Measurements from ENCODE around the gene THADA. TPM values are rescaled to one million over a fixed set of nuclear protein-coding genes. Genes with fewer than 3 reads are reported as not detected.

The THADA gene
- total RNA-seq, 3 donors from 2014 or later (not counting 1 experiment from before 2014, with no cell fraction given), result 34.1 to 35.7 (median 35.3) TPM

GRCh38 chr2:43207553-43208300 is 388.1 kb downstream of the THADA start:
- intact Hi-C loops (cut with micrococcal nuclease), result no loop called here
- no peaks in the 10 kb centered on the region for H3K27me3 ChIP-seq (ENCODE audit: control insufficient read depth, insufficient read depth, low read length)
- peak in 1 of 3 donors; percentile 29 for ATAC-seq
- no peak overlapping the region for H3K4me3 ChIP-seq (ENCODE audit: low read length)
- DNase-seq, result no peak
- no peaks in the 10 kb centered on the region for H3K36me3 ChIP-seq (ENCODE audit: control insufficient read depth, insufficient read depth, low read length)
- WGBS (ENCODE audit: insufficient coverage), result 84% methylated on average over 8 of the region's 9 CpGs
- H3K36me3 Mint-ChIP-seq, result no peaks in the 10 kb centered on the region
- H3K4me3 Mint-ChIP-seq, result no peak overlapping the region
- no peak overlapping the region for H3K27ac ChIP-seq (ENCODE audit: low read length)
- TF ChIP-seq CTCF (IDR thresholded peaks at IDR 0.05), result no peak
- no peaks in the 10 kb centered on the region for H3K9me3 Mint-ChIP-seq
- peaks cover 22 to 33% of the 10 kb centered on the region in 2 donors for H3K4me1 Mint-ChIP-seq
- H3K27ac Mint-ChIP-seq, result no peak overlapping the region
- H3K27me3 Mint-ChIP-seq (ENCODE audit: low read depth in 2 of 2), result no peaks in the 10 kb centered on the region
- no peaks in the 10 kb centered on the region for H3K9me3 ChIP-seq (ENCODE audit: control insufficient read depth, insufficient read depth, low read length)
- H3K4me1 ChIP-seq (ENCODE audit: control insufficient read depth, insufficient read depth, low read length), result peaks cover 40% of the 10 kb centered on the region

GRCh38 chr2:43206602-43207001 is 389.2 kb downstream of the THADA start:
- ATAC-seq, result no peak
- Mint-ChIP-seq H3K27me3 (ENCODE audit: low read depth in 2 of 2) (no peaks in the 10 kb centered on the region), H3K27ac (no peak overlapping the region), H3K36me3 (no peaks in the 10 kb centered on the region), H3K4me1 (peaks cover 21 to 26% of the 10 kb centered on the region in 2 donors), H3K9me3 (no peaks in the 10 kb centered on the region), H3K4me3 (no peak overlapping the region)
- H3K4me1 ChIP-seq (ENCODE audit: control insufficient read depth, insufficient read depth, low read length), result peaks cover 31% of the 10 kb centered on the region
- H3K36me3 ChIP-seq (ENCODE audit: control insufficient read depth, insufficient read depth, low read length), result no peaks in the 10 kb centered on the region
- no peaks in the 10 kb centered on the region for H3K27me3 ChIP-seq (ENCODE audit: control insufficient read depth, insufficient read depth, low read length)
- H3K9me3 ChIP-seq (ENCODE audit: control insufficient read depth, insufficient read depth, low read length), result no peaks in the 10 kb centered on the region
- no peak overlapping the region for H3K4me3 ChIP-seq (ENCODE audit: low read length)
- WGBS (ENCODE audit: insufficient coverage), result 94% methylated on average over 7 of the region's 7 CpGs
- DNase-seq, result no peak
- no peak for TF ChIP-seq CTCF (IDR thresholded peaks at IDR 0.05)
- H3K27ac ChIP-seq (ENCODE audit: low read length), result no peak overlapping the region
- intact Hi-C loops (cut with micrococcal nuclease), result no loop called here

- TF ChIP-seq CTCF (IDR thresholded peaks at IDR 0.05), result no peak
- Mint-ChIP-seq H3K4me3 (no peak overlapping the region), H3K27ac (no peak overlapping the region), H3K27me3 (ENCODE audit: low read depth in 2 of 2) (no peaks in the 10 kb centered on the region), H3K4me1 (peaks cover 6 to 8% of the 10 kb centered on the region in 2 donors), H3K9me3 (no peaks in the 10 kb centered on the region), H3K36me3 (no peaks in the 10 kb centered on the region)
- no peaks in the 10 kb centered on the region for H3K9me3 ChIP-seq (ENCODE audit: control insufficient read depth, insufficient read depth, low read length)
- peaks cover 21% of the 10 kb centered on the region for H3K4me1 ChIP-seq (ENCODE audit: control insufficient read depth, insufficient read depth, low read length)
- no peak overlapping the region for H3K4me3 ChIP-seq (ENCODE audit: low read length)
- no peak overlapping the region for H3K27ac ChIP-seq (ENCODE audit: low read length)
- no peaks in the 10 kb centered on the region for H3K36me3 ChIP-seq (ENCODE audit: control insufficient read depth, insufficient read depth, low read length)
- DNase-seq (no peak), ATAC-seq (no peak)
- 94% methylated on average over 11 of the region's 11 CpGs for WGBS (ENCODE audit: insufficient coverage)
- no peaks in the 10 kb centered on the region for H3K27me3 ChIP-seq (ENCODE audit: control insufficient read depth, insufficient read depth, low read length)
- intact Hi-C loops (cut with micrococcal nuclease), result no loop called here
Observed at GRCh38 chr2:43203373-43203772, 392.5 kb downstream of the THADA start.

- Mint-ChIP-seq H3K9me3 (no peaks in the 10 kb centered on the region), H3K27me3 (ENCODE audit: low read depth in 2 of 2) (no peaks in the 10 kb centered on the region), H3K4me3 (no peak overlapping the region), H3K36me3 (no peaks in the 10 kb centered on the region), H3K4me1 (peaks cover 10% of the 10 kb centered on the region in 2 donors), H3K27ac (no peak overlapping the region)
- no peak overlapping the region for H3K4me3 ChIP-seq (ENCODE audit: low read length)
- TF ChIP-seq CTCF (IDR thresholded peaks at IDR 0.05), result no peak
- no peaks in the 10 kb centered on the region for H3K9me3 ChIP-seq (ENCODE audit: control insufficient read depth, insufficient read depth, low read length)
- no peaks in the 10 kb centered on the region for H3K27me3 ChIP-seq (ENCODE audit: control insufficient read depth, insufficient read depth, low read length)
- intact Hi-C loops (cut with micrococcal nuclease), result no loop called here
- 68% methylated on average over 2 of the region's 2 CpGs for WGBS (ENCODE audit: insufficient coverage)
- no peak for ATAC-seq
- no peak for DNase-seq
- H3K4me1 ChIP-seq (ENCODE audit: control insufficient read depth, insufficient read depth, low read length), result peaks cover 32% of the 10 kb centered on the region
- no peak overlapping the region for H3K27ac ChIP-seq (ENCODE audit: low read length)
- H3K36me3 ChIP-seq (ENCODE audit: control insufficient read depth, insufficient read depth, low read length), result no peaks in the 10 kb centered on the region
Observed at GRCh38 chr2:43202289-43202688, 393.5 kb downstream of the THADA start.

Data from natural killer cell (primary cell).